AG20443 (cell line): ENCODE results near the gene LDLRAD1.
"Not testable (repeated sequence)": the region's sequence is repeated elsewhere in the genome, so short reads cannot be mapped to it uniquely, and the experiment has no call there.

ENCODE experiments used
- DNase-seq: peaks from one replicate; pipeline ENCODE4 v3.0.0; 2012; ENCODE audit warnings: low spot score, mixed read lengths

The LDLRAD1 gene, protein sequence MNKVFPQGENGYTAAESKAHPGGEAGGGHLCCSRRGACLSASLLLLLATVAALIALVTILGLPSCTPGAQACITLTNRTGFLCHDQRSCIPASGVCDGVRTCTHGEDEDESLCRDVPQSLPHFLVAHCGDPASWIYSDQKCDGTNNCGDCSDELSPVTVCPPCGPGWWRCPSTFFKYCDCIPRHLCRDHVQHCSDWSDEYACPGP

DNA sequence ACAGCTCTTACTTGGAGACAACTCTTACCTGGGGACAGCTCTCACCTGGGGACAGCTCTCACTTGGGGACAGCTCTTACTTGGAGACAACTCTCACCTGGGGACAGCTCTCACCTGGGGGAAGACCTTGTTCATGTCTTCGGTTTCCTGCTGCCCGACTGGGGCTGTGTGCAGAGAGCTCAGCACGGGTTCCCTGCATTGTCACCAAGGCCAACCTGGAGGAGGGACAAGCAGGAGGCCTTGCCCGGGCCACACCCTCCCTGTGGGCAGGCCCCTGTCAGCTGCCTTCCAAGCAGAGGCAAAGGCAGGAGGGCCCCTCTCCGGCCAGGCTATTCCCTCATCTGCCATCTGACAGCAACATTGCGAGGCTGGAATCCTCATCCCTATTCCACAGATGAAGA lies at the start of gene LDLRAD1:
Gene LDLRAD1 (minus strand): TSS at position 208 of the 400 bp plus-strand sequence. CDS start 74 bp downstream, at position 134.
- DNase-seq, result no peak

DNA sequence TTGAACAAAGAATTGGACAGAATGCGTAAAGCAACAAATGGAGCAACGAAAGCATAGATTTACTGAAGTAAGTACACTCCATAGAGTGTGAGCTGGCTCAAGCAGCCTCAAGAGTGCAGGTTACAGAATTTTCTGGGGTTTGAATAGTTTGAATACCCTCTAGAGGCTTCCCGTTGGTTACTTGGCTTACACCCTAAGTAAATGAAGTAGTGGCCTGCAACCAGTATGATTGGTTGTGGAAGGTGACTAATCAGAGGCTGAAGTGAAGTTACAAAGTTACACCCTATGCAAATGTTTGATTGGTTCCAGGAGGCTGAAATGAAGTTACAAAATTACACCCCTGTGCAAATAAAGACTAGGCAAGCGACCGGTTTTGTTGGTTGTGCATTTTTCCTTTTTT lies 46.3 kb upstream of the LDLRAD1 start:
- no peak for DNase-seq

DNA sequence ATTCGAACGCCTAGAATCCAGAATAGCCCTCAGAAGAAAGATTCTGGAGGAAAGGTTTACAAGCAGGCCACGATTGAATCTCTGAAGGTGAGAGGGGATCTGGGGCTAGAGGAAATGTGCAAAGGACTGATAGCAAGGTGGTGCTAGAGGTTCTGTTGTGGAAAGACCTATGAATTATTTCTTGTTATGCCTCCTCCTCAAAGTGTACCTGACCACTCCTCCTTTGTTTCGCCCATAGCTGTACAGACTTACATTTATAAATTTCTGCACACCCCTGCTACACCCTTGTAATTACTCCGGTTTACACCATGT lies 36.4 kb upstream of the LDLRAD1 start:
- DNase-seq, result no peak

DNA sequence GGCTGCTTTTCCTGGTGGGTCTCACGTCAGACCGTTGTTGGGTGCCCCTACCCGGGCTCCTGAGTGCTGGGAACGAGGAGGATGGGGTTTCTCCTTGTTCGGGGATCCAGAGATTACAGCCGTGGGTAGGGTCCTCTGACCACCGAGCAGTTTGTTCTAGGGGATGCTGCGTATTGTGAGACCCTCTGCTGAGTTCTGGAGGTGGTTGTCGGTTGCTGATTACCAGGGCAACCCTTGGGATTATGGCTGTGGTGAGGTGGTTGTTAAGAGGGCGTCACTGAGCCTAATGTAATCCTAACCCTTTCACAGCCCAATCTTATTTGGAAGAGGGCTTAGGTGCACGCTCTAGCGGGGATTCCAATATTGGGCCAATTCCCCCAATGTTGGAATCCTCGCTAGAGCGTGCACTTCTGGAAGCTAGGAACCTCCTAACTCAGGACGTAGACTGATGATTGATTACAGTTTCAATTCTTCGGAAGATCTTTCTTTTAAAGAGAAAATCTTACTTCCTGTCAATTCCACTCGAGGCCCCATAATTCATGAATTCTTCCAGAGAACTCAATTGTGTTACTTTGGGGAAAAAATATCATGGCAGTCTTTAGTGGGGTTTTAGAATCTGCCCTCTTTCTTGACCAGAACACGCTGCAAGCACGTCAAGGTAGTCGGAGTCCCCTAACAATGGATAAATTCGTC lies 35.9 kb upstream of the LDLRAD1 start:
- DNase-seq, result peak; percentile 37

DNA sequence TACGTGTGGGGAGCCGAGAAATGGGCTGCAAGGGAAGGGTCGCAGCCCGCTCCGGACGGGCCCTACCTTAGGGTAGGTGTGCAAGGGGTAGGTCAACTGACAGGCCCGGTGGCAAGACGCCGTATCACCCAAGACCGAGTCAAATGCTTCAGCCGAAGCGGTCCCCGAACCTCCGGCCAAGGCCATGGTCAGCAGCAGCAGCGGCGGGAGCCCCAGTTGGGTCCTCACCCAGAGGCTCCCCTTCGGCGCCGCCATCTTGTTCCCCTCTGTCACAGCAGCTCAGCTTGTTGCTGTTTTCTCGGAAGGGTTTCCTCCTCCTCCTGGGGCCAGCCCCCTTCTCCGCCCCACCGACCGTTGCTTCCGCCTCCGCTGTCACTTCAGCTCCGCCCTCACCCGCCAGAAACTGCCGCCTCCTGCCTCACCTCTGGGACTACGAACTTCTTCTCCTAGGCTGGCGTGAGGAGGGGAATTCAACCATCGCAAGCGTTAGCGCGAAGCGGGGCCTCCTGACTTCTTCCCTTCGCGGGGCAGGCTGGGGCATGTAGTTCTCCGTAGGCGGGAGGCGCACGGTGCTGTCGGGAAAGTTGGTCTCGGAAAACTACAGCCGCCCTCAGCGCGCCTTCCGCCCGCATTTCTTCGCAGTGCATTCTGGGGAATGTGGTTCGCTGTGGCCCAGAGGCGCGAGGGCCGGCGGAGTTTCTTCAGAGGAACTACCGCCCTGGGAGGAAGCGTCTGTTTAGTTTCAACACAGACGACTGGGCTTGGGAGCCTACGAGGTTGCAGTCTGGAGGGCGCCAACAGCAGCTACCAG lies 35.2 kb upstream of the LDLRAD1 start, which contains the start of the genes TCEANC2 and TMEM59:
Gene TCEANC2 (plus strand): TSS at position 675 of the 811 bp plus-strand sequence. CDS start 815 bp downstream, outside the sequence.
Gene TMEM59 (minus strand): TSS at position 271 of the 811 bp plus-strand sequence. CDS start 16 bp downstream, at position 255.
- peak; percentile 97 for DNase-seq

DNA sequence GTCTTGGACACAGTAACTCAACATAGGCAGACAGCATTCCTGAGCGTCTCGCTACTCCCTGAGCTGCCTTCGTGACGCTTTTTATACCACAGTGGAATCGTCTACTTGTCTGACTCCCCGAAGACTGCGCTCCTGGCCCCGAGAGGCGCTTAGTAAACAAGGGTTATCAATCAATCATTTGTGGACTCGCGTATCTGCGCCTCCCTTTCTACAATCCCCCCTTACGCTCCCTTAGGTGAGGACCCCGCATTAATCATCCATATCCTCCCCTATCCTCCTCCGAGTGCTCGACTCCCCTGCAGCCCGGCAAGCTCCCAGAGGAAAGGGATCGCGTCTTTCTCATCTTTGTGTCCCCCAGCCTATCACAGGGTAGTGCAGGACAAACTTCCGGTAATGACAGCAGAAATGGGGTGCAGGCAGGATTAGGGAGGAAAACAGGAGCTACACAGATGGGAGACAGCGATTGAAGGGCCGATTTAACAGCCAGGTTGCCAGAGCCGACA lies 34.5 kb upstream of the LDLRAD1 start:
- peak; percentile 70 for DNase-seq

DNA sequence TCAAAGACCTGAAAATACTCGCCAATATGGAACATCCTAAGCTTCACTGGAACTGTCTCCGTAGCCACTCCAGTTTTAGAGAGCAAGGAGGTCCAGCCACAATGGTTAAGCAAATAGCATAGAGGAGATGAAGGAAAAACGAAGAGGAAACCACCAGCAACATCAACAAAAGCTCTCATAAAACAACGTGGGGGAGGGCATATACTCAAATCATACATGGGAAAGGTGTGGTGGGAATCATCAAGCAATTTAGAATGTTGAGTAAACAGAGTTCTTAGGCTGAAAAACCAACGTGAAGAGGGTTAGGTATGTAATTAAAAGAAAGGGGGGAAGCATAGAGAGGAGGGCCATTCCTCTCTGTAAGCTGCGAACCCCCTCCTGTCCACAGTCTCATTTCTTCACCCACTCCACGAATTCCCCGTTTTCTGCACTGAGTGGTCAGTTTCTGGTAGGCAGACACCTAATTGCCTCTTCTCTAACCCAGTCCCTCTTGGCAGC lies 34.0 kb upstream of the LDLRAD1 start:
- DNase-seq, result no peak

DNA sequence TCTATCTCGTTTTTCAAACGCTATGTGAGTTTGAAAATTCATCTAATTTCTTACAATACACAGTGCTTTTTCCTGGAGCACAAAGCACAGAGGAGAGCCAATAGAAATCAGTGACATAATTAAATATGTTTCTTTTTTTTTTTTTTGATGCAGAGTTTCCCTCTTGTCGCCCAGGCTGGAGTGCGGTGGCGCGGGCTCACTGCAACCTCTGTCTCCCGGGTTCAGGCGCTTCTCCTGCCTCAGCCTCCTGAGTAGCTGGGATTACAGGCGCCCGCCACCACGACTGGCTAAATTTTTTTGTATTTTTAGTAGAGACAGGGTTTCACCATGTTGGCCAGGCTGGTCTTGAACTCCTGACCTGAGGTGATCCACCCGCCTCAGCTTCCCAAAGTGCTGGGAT lies 32.4 kb upstream of the LDLRAD1 start:
- DNase-seq, result not testable (repeated sequence)

DNA sequence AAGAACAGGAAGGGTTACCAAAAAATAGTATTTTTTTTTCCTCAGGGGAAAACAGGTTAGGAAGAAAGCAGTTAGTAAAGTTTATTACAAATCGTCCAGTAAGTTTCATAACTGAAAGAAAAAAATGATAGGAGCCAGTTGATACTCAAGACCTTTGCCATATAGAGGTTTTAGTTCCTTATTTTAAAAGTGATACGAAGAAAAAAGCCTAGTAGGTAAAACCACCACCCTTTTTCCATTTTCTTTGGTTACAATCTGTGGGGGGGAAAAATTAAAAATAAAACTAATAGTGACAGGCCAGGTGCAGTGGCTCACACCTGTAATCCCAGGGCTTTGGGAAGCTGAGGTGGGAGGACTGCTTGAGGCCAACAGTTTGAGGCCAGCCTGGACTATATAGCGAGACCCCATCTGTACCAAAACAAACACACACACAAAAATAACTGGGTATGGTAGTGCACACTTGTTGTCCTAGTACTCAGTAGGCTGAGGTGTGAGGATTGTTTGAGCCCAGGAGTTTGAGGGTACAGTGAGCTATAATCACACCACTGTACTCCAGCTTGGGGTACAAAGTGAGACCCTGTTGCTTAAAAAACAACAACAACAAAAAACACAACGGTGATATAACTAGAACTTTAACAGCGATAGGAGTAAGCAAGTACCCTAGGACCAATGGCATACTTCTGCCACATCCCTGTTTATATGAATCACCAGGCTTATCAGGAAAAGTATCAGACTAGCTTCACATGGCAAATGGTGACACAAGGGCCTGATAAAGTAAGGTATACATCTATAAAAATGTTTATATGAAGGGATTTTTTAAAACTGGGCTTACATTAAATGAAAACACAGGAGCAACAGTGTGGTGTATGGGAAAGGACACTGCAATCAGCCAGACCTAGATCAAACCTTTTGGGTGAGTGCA lies 29.7 kb upstream of the LDLRAD1 start:
- DNase-seq, result no peak

DNA sequence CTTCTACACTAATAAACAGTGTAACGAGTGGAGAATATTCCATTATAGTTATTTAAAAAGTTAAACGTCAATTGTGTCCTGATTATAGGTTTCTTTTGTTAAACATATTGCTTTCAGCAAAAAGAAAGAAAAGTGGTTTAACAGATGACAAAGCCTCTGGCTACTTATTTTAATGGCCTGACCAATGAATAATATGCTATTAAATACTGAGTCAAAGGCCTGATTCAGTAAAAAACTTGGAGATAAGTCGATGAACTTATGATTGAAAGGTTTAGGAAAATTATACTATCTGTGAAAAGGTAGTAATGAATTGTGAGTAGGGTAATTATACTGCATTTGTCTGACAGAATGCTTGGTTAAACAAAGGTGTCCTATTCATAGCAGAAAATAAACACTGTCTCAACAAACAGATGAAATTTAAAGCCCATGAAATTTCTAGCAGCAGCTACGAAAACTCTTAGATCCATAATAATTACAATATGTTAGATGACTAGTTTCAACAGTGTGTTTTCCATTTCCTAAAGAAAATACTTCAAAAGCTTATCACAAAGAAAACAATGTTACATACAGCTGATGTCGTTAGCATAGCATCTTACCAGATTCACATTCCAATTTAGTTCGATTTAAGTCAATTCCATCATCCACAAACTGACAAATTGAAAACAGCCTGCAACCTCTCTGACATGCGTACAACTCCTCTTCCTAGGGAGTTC lies 28.8 kb upstream of the LDLRAD1 start:
- DNase-seq, result no peak

DNA sequence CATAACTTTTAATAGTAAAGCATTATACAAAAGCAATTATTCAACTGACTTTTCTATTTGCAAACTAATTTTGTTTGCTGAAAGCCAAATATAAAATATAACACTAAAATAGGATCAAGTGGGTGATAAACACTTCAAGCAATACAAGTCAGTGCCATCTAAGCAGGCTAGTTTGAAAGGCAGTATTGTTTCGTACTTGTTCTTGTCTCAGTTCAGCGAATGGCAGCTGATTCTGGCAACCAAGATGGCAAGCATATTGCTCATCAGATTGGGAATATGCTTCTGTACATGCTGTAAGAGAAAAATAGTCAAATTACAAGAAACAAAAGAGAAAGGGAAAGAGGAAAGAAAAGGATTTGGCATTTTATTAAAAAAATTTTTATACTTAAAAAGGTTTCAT lies 27.5 kb upstream of the LDLRAD1 start:
- DNase-seq, result no peak

DNA sequence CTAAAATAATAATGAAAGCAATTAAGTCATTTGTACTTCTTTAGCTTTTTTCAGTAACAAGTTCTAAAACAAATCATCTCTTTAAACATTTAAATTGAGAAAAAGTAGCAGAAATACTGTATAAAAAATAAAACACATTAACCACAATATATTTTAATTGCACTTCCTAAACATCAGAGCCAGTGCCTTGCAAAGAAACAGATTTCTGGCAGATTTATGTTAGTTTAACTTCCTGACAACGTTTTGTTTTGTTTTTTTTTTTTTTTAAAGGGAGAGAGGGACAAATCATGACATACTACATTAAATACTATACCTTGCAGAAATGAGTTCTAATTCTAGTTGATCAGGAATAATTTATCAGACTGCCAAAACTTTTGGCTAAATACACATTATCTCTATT lies 23.8 kb upstream of the LDLRAD1 start:
- no peak for DNase-seq

DNA sequence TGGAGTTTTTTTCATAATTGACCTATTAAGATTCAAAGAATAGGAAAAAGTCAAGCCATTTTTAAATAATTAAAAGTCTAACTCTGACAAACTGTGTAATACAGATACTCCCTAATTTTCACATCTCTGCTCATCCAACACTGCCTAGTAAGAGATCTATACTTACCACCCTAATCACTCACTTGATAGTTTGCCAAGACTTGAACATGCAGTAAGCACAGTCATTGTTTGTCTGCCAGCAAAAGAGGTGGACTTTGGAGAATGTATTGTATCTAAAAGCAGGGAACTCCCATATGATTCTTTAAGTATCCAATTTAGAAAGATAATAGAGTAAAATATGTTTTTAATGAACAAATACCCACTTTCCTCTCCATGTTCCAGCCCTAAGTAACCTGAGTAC lies 19.5 kb upstream of the LDLRAD1 start:
- DNase-seq, result no peak

DNA sequence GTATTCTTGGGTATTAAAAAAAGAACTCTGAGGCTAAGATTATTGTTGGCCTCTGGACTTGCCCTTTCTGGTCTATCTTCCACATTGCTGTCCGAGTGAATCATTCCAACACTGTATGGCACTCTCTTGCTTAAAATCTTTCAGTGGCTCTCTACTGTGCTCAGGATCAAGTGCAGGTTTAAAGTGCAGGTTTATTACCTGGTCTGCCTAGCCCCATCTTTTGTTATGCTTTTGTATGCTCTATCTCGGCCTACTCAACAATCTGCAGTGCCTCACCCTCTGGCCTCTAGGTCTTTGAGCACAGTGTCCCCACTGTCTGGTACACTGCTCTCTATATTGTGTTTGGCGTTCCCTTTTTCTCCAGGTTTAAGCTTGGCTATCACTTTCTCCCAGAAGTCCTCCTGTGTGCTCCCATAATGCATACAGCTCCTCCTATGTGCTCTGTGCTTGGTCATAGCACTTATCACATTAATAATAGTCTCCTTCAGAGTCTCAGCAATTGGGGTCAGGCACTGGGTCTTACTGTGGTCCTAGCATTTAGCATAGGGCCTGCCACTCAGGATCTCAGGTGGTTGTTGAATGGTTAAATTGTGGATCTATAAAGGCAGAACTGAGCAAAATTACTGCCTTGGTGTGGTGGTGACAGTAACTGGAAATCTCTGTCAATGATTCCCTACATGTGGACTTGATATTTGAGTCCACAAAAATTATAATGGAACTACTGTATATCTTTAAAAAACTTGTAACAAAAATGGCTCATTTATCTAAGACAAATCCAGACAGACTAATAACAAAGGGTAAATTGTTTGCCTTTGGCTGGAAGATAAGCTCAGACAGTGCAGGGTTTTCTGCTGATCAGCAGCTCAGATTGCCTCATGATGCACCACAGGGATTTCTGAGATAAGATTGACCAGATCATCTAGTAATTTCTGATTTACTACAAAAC lies 10.6 kb upstream of the LDLRAD1 start:
- no peak for DNase-seq

DNA sequence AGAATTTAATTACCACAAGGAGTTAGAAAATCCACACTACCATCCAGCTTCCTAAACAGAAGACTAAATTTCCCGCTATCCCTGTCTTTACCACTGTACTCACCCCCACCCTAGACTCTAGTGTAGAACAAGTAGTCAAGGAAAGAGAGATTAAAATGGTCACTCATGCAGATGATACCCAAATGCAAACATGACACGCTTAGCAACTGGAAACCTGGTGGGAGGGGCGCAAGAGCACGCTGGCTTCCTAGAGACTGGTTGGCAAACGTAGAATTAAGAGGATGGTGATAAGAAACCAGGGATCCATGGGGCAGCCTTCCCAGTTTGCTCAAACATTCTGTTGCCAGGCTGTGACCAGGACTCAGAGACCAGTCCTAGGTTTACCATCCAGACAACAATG lies 9.9 kb upstream of the LDLRAD1 start:
- no peak for DNase-seq

DNA sequence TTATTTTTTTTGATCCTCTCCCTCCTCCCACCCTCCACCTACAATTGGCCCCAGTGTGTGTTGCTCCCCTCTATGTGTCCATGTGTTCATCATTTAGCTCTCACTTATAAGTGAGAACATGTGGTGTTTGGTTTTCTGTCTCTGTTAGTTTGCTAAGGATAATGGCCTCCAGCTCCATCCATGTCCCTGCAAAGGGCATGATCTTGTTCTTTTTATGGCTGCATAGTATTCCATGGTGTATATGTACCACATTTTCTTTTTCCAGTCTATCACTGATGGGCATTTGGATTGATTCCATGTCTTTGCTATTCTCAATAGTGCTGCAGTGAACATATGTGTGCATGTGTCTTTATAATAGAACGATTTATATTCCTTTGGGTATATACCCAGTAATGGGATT lies 6.8 kb upstream of the LDLRAD1 start:
- DNase-seq, result not testable (repeated sequence)

DNA sequence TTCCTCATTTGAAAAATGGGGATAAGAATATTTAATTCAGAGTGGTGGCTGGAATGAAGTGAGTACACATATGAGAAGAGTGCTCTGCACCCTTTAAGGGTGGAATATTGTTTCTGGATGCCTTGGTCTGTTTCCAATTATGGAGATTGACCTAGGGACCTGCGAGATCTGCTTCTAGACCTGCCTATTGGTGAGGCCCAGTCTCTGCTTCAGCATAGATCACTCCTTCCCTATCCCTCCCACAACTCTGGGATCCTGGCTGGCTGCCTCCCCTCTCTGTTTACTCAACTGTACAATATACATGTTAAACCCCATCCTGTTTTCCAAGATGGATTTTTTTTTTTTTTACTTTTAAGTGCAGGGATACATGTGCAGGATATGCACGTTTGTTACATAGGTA lies 6.4 kb upstream of the LDLRAD1 start:
- no peak for DNase-seq

DNA sequence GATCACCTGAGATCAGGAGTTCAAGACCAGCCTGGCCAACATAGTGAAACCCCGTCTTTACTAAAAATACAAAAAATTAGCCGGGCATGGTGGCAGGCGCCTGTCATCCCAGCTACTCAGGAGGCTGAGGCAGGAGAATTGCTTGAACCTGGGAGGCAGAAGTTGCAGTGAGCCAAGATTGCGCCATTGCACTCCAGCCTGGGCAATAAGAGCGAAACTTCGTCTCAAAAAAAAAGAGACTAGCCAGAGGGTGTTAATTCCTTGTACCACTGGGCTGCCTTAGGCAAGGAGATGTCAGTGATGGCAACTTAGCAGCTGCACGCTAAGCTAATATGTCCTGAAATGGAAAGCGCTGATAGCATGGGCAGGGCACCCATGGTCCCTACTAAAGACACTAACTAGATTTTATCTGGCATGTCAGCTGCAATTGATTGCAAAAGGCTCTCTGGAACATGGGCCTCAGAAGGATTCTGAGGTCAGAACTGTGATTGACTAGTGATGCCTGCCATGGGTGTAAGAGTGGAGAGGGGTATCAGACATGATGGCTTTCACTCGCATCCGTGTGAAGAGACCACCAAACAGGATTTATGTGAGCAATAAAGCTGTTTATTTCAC lies 1.7 kb upstream of the LDLRAD1 start:
- not testable (repeated sequence) for DNase-seq

DNA sequence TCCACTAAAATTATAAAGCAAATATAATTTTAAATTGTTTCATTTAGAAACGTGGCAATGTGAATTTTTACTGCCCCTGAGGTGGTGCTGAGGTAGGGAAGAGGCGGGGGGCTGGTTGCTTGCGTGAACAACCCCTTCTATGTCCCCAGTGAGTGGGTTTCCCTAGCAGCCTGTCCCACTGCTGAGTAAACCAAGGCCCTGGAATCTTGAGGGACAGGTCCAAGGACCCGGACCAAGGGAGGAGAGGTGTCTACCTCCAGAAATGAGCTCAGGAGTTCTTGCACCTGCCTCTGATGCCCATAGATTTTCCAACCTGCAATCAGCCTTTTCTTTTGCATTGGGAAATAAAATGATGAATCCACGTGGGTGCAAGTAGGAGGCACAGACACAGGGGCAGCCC lies 649 bp upstream of the LDLRAD1 start:
- DNase-seq, result no peak
